ENCODE results near the gene CHRNA7.
"Not testable (repeated sequence)": the region's sequence is repeated elsewhere in the genome, so short reads cannot be mapped to it uniquely, and the experiment has no call there.

Gene CHRNA7

DNA sequence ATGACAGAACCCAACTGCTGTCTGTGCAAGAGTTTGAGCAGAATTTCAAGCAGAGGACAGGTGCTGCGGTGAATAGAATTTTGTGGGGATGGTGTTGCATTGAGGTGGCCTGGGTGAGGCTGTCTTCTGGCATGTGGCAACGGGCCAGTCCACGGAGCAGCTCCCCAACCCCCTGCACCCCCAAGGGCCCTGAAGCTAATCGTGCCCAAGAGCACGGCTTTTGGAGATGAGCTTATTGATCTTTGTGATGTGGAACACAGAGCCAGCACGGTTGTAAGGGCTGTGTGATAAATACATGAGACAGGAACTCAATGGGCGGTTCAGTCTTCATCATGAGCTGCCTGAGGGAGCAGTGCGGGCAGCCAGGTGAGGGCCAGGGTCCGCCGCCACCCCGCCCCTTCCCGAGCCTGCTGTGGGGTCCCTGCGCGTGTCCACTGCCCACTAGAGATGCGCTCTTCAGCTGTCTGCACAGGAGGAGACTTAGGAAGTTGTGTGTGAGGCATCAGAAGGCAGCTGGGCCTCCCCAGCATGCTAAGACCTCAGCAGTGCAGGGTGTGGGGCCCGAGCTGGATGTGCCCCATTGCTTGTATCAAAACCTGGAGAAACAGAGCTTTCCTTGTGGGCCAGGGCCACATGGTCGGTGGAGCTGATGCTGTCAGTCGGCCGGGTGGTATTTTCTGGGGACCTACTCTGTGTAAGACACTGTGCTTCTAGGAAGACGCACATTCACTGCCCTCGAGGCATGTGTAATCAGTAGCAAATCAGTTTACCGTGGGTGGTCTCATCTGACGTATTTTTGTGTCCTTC is 90.5 kb downstream of the CHRNA7 start:
- no peak for DNase-seq (ENCODE audit: low read depth in 2 of 2)

DNA sequence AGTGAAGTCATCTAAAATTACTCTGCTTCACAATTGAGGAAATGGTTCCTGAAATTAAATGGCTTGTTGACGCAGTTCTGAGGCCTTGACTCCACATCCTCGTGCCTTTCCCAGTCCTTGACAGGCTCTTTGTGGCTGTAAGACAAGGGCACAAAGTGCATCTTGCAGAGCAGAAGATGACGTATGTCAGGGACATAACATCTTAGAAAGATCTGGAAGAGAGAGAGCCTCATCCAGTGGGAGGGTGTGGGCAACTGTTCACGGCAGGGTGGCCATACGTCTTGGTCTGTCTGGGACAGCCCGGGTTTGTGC is 91.0 kb downstream of the CHRNA7 start:
- DNase-seq (ENCODE audit: low read depth in 2 of 2) = no peak

DNA sequence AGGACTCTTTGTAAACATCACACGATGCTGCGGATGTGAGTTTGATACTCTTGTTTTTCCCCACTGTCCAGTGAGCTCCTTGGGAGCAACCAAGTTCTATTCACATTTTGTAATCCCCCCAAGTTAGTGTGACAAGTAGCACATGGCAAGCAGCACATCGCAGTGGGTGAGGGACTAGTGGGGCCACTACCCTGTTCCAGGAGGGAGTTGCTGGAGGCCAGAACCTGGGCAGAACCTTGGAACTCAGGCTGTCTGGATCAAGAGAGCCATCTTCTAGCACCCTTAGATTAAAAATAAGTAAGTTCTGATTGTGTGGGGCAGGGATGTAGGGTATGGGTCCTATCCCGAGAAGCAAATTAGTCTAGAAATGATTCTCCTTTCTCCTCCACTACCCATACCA is 91.7 kb downstream of the CHRNA7 start:
- DNase-seq (ENCODE audit: low read depth in 2 of 2) = no peak

DNA sequence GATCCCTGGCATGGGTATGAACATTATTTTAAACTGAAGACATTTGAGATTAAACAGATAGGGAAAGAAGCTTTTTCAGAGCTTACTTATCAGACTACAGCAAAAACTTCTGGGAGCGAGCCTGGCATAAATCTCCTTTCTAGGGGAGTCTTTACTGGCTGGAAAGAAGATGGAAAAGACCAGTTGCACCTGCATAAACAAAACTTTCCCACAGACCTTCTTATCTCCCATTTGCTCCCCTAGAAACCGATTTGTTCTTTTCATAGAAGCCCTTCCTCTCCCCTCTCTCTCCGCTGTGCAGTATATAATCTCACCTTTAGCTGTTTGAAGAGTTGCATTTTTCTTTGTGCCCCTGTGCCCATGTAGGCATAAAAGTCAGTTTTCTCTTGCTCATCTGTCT is 93.2 kb downstream of the CHRNA7 start:
- no peak for DNase-seq (ENCODE audit: low read depth in 2 of 2)

DNA sequence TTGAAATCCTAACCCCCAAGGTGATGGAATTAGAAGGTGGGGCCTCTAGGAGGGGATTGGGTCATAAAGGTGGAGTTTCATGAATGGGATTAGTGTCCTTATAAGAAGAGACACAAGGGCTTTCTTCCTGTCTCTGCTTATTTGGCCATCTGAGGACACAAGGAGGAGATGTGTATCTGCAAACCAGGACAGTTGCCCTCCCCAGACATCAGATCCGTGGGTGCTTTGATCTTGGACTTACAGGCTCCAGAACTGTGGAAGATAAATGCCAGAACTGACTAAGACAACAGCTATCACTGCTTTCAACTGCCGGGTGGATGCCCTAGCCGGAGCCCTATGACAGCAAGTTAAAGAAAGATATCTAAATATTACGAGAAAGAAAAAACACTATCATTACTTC is 94.4 kb downstream of the CHRNA7 start:
- no peak for DNase-seq (ENCODE audit: low read depth in 2 of 2)

DNA sequence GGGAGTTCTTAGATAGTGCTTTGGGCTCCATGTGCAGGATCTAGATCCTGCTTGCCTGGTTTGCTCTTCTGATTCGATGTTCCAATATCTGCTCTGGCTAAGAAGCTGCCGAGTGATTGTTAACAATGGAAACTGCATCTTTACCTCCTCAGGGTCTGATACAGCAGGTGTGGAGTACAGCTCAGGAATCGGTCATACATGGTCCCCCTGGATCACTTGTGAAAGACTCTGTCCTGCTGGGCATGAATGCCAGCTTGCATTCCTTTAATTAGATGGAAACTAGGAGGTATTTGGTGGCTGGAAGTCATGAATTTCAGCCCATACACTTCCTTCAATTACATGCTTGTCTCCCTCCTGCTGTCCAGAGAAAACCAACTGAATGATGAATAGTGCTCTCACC is 95.3 kb downstream of the CHRNA7 start:
- no peak for DNase-seq (ENCODE audit: low read depth in 2 of 2)

DNA sequence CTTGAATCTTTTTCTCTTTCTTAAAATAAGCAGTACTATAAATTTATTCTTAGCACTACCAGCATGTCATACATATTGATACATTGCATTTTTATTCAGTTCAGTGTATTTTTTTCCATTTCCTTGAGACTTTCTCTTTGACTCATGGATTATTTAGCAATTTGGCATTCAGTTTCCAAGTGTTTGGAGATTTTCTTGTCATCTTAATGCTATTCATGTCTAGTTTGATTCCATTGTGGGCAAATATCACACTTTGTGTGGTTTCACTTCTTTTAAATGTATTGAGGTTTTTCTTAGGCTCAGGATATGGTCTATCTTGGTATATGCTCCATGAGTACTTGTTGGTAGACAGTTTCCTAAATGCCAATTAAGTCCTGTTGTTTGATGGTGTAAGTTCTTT is 99.5 kb downstream of the CHRNA7 start:
- DNase-seq (ENCODE audit: low read depth in 2 of 2) = no peak

DNA sequence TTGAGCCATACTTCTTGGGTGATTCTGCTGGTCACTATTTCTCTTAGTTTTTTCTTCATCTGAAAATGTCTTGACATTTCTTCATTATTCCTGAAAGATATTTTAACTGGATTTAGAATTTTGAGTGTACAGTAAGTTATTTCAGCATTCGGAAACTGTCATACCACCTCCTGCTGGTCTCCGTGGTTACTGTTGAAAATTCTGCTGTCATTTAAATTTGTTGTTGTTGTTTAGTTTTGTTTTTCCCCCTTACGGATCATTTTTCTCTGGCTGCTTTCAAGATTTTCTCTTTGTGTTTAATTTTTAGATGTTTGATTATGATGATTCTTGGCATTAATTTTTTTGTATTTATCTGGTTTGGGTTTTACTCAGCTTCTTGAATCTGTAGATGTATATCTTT is 100.5 kb downstream of the CHRNA7 start:
- DNase-seq (ENCODE audit: low read depth in 2 of 2) = no peak

DNA sequence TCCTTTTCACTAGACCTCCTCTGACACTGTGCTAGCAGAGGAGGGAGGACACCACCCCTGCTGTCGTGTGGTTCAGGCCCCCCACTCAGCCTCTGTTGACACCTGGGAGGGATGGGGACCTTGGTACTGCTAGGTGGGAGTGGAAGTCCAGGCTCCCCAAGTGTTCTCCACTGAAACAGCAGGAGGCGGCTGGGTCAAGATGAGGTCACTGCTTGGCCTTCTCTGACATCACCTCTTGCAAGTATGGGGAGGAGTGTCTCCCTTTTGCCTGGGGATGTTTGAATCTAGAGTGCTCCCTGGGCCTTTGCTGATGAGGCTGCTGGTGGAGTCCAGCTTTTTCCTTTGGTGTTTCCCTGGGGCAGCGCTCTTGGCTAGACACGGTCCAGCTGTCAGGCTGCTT is 101.5 kb downstream of the CHRNA7 start:
- no peak for DNase-seq (ENCODE audit: low read depth in 2 of 2)

DNA sequence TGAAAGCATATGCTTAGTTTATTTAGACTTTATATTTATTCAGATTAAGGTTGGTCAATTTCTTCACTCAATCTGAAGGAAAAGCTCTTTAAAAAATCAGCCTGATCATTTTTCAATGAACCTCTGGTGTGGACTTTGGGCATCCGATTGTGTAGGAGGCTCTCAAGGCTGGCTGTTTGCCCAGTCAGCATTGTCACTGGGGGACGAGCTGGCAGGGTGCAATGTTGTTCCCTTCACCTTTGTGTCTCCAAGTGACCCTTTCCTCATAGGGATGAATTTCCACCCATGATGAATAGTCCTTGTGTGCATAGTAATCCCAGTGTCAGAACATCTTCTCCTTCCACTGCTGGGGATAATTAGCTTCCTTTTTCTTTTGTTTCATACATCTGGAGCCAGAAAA is 102.5 kb downstream of the CHRNA7 start:
- no peak for DNase-seq (ENCODE audit: low read depth in 2 of 2)

DNA sequence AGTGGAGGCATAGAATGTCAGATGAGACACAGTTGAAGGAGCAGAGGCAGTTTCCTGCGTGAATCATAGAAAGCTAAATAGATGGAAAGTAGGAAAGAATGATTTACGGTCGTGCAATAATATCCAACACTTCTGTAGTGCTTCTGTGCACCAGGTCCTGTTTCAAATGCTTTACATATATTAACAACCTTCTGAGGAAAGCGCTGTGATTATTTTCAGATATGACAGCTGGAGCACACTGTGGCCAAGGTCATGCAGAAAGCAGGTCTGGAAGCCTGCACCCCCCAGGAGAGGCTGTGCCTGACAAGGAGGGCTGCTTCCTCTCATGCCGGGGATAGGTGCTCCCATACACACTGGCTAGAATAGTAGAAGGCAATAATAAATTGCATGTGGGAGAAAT is 104.5 kb downstream of the CHRNA7 start:
- no peak for DNase-seq (ENCODE audit: low read depth in 2 of 2)

DNA sequence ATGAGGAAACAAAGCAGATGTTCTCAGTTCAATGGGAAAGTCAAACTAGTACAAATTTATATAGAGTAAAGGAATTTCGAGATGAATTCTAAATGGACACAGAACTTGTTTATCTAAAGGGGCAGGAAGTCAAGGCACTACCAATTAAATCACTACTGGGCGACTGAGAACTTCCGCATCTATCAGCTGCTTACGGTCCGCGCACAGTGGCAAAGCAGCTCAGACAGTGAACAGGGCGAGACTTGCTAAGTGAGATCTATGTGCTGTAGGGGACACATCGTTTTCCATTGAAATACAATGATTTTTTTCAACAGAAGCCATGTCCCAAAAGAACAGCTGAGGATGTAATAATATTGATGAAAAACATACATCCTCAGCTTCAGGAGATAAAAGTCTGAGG is 105.0 kb downstream of the CHRNA7 start:
- DNase-seq (ENCODE audit: low read depth in 2 of 2) = no peak

DNA sequence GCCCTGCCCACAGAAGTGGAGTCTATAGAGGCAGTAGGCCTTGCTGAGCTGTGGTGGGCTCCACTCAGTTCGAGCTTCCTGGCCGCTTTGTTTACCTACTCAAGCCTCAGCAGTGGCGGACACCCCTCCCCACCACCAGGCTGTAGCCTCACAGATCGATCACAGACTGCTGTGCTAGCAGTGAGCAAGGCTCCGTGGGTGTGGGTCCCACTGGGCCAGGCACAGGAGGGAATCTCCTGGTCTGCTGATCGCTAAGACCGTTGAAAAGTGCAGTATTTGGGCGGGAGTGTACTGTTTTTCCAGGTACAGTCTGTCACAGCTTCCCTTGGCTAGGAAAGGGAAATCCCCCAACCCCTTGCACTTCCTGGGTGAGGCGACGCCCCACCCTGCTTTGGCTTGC is 115.2 kb downstream of the CHRNA7 start:
- not testable (repeated sequence) for DNase-seq (ENCODE audit: low read depth in 2 of 2)

DNA sequence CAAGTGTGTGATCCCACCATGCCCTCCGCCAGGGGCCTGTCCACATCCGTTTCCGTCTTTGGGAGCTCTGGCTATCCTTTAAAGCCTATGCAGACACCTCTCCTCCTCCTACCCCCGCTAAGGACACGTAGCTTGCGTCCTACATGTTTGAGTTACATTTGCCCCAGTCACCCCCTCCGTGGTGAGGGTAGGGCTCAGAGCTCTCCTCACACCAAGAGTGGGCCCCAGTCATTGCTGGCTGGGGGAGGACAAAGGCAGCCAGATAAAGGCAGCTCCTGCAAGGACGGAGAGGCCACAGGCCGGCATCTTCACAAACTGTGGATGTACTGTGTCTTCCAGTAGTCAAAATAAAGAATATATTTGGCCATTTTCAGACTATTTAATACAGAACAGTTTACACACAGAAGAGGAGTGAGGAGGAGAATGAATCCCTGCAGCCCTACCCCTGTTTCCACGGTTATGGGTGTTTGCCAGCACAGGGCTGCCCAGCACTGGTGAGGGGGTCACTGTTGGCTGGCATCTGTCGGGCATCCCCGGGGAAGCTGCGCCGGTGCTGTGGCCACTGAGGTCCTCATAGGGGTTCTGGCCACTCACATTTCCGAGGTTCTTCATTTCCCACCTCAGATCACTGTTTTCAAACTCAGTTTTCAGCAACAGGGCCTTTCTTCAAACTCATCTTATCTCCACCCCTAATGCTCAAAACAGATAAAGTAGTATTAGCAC is 118.7 kb downstream of the CHRNA7 start:
- no peak for DNase-seq (ENCODE audit: low read depth in 2 of 2)

DNA sequence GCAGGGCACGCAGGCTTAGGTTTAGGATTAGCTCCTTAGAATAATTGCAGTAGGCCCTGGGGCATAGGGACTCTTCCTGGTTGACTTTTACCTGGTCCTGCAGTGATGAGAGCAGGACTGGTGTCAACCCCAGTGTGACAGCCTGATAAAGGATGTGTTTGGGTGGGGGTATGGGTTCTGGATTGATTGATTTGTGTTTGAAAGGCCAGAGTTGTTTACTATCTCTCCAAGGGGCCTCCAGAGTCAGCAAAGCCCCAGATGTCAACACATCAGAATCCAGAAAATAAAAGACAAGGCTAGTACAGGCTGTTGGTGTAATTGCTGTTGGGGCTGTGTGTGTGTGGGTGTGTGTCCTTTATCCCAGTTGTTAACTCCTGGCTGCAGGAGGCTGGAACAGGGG is 122.3 kb downstream of the CHRNA7 start:
- no peak for DNase-seq (ENCODE audit: low read depth in 2 of 2)

DNA sequence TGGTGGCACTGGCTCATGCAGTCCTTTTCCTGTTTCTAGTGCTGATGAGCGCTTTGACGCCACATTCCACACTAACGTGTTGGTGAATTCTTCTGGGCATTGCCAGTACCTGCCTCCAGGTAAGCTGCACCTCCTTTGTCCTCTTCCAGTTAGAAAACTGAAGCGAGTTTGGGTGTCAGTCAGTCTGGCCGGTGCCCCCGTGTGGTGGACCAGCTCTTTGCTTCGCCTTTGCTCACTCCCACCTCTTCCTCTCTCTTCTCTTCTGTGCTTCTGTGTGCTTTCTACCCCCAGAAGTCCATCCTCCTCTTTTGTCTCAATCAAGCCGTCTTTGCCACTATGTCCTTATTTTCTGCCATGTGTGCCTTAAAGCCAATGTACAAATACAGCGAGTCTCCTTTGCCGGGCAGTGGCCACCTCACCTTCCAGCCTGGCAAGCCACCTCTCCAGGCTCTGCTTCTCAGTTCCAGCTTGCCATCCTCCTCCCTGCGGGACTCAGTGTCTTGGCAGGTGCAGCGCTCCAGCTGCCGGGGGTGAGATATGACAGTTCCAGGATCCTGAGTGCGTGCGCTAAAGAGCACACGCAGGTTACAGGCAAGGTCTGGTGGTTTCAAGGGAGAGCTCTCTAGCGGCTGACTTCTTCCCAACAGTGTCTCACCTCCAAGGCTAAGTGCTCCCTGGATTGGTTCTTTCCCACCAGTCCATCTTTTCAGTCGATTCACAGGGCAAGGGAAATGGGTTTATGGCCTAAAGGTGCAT is 123.7 kb downstream of the CHRNA7 start:
- DNase-seq (ENCODE audit: low read depth in 2 of 2) = not testable (repeated sequence)

DNA sequence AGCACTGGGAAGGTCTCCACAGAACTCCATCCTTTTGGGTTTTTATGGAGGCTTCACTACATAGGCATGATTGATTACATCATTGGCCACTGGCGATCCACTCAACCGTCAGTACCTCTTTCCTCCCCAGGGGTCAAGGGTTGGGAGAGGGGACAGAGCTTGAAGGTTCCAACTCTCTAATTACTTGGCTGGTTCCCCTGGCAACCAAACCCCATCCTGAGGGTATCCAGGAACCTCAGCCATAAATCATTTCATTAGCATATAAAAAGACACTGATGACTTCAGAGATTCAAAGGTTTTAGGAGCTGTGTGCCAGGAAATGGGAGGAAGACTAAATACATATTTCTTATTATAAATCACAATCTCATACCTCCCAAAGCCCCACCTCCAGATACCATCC is 131.8 kb downstream of the CHRNA7 start:
- not testable (repeated sequence) for DNase-seq (ENCODE audit: low read depth in 2 of 2)

DNA sequence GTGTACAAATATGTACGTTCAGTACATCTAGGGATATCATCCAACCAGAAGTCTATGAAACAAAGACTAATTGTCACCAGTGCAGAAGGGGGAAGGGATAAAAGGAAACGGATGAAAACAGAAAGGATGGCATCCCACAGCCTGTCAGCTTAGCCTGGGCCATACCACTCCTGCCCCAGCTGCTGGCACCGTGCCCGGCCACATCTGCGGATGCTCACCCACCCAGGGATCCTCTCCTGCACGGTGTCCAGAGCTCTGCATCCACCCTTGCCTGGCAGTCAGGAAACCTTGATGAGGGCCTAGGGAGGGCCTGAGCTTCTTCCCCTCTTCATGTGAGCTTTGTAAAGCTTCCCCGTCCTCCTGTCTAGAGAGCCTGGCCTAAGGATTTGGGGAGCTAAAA is 133.8 kb downstream of the CHRNA7 start:
- not testable (repeated sequence) for DNase-seq (ENCODE audit: low read depth in 2 of 2)

DNA sequence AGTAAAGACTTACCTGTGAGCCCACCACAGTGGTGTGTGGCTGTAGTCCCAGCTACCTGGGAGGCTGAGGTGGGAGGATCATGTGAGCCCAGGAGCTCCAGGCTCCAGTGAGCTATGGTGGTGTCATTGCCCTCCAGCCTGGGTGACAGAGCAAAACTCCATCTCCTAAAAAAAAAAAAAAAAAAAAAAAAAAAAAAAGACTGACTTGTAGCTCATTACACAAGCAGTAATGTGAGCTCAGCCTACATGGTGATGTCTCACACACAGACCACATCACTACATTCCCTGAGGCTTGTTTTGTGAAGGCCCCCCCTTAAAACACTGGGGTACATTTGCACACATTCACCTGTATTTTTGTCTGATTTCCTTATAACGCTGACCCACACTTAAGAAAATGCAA is 134.4 kb downstream of the CHRNA7 start:
- not testable (repeated sequence) for DNase-seq (ENCODE audit: low read depth in 2 of 2)

DNA sequence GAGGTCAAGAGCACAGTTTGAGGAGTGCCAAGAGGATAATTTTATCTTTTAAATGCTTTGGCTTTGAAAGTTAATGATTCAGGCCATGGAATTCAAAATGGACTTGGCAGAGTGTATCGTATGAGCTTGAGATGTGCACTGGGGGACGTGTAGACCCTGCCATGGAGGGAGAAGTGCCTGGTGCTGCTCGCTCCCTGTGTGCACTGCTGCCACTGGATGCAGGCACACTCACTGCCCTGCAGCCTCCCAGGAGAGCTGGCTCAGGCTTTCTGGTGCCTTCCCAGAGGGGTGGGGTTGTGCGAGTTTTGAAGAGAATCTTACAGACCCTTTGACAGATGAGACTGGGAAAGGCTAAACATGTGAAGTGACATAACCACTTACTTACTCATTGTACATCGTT is 135.5 kb downstream of the CHRNA7 start:
- DNase-seq (ENCODE audit: low read depth in 2 of 2) = not testable (repeated sequence)

DNA sequence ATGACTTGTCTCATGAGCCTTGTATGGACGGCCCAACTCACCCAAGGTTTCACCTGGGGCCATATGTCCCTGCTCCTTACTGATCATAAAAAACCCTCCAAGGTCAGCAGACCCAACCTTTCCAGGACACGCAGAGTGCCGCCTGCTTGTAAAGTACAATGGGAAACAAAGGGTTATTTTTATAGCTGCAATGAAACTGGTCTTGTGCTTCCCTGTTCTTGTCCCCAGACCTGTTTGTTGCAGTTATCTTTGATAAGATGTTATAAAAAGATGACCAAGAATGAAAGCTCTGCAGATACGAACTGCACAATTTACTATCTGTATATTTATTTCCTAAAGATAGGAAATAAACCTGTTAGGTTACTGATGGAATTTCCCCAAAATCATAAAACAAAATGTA is 136.0 kb downstream of the CHRNA7 start:
- not testable (repeated sequence) for DNase-seq (ENCODE audit: low read depth in 2 of 2)

DNA sequence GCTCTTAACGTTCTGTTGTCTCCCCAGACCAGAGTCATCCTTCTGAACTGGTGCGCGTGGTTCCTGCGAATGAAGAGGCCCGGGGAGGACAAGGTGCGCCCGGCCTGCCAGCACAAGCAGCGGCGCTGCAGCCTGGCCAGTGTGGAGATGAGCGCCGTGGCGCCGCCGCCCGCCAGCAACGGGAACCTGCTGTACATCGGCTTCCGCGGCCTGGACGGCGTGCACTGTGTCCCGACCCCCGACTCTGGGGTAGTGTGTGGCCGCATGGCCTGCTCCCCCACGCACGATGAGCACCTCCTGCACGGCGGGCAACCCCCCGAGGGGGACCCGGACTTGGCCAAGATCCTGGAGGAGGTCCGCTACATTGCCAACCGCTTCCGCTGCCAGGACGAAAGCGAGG is 137.6 kb downstream of the CHRNA7 start:
- not testable (repeated sequence) for DNase-seq (ENCODE audit: low read depth in 2 of 2)

DNA sequence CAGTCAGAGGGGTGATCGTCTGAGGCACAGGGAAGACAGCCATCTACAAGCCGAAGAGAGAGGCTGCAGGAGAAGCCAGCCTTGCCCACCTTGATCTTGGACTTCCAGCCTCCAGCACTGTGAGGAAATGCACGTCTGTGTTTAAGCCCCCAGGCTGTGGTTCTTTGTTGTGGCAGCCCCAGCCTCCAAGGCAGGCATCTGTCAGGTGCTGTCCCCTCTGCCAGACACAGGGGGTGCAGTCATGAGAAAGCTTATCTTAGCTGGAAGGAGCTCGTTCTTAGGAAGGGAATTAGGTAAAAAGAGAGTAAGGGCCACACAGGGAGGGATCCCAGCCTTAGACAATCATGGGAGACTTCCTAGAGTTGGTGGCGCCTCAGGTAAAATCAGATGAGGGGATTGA is 150.3 kb downstream of the CHRNA7 start:
- not testable (repeated sequence) for DNase-seq (ENCODE audit: low read depth in 2 of 2)
